ENCODE results near the gene GPATCH11. TPM values are rescaled to one million over a fixed set of nuclear protein-coding genes. Genes with fewer than 3 reads are reported as not detected.

Gene GPATCH11
- total and polyA plus RNA-seq, 7 donors = 2.0 to 9.1 (median 3.5) TPM

DNA sequence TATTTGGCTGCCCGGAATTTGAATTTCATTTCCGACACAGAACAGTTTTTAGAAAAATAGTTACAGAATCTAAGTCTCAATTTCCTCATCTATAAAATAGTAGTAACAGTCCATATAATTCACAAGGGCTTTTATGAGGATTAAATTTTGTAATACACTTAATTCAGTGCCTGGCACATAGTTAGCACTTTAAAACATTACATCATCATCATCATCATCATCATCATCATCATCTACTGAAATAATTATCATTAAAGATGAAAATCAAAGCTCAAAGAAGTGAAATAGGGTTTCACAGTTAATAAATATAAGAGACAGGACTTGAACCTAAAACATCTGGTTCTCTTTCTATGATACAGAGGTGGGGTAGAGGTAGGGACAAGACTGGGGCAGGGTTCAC lies 13.4 kb upstream of the GPATCH11 start:
- no peak for DNase-seq
- intact Hi-C loops (cut with DNase I) = no loop called here
- Histone ChIP-seq H3K36me3 (ENCODE audit: insufficient read depth in 1 of 2, low read depth in 1 of 2) (peaks cover 0 to 90% of the 10 kb centered on the region in 2 donors), H3K4me1 (no peaks in the 10 kb centered on the region), H3K27me3 (ENCODE audit: insufficient read depth in 3 of 3, low read length in 2 of 3) (no peaks in the 10 kb centered on the region), H3K27ac (no peak overlapping the region), H3K9me3 (no peaks in the 10 kb centered on the region), H3K4me3 (no peak overlapping the region)
- no peak for ATAC-seq
- TF ChIP-seq, protein P1, sequence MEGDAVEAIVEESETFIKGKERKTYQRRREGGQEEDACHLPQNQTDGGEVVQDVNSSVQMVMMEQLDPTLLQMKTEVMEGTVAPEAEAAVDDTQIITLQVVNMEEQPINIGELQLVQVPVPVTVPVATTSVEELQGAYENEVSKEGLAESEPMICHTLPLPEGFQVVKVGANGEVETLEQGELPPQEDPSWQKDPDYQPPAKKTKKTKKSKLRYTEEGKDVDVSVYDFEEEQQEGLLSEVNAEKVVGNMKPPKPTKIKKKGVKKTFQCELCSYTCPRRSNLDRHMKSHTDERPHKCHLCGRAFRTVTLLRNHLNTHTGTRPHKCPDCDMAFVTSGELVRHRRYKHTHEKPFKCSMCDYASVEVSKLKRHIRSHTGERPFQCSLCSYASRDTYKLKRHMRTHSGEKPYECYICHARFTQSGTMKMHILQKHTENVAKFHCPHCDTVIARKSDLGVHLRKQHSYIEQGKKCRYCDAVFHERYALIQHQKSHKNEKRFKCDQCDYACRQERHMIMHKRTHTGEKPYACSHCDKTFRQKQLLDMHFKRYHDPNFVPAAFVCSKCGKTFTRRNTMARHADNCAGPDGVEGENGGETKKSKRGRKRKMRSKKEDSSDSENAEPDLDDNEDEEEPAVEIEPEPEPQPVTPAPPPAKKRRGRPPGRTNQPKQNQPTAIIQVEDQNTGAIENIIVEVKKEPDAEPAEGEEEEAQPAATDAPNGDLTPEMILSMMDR (IDR thresholded peaks at IDR 0.05) = no peak
- WGBS, 3 donors = 97 to 100% (median 100%) methylated on average over 2 of the region's 2 CpGs

DNA sequence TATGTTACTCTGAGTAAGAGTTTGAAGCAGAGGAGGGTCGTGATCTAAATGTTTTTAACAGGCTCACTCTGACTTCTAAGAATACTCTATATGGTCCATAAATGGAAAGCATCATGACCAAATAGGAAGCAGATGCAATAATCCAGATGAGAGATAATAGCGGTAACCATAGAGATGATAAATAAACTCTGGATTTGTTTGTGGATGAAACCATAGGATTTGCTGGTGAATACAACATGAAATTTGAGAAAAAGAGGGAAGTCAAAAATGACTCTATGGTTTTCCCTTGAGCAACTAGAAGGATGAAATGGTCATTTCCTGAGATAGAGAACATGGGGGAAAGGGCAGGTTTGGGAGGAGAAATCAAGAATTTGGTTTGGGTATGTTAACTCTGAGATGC lies 4.1 kb upstream of the GPATCH11 start:
- 69 to 74% (median 72%) methylated on average over 2 of the region's 2 CpGs for WGBS, 3 donors
- H3K9me3 ChIP-seq = no peaks in the 10 kb centered on the region
- ATAC-seq (no peak), DNase-seq (no peak)
- H3K27ac ChIP-seq = no peak overlapping the region
- H3K27me3 ChIP-seq (ENCODE audit: insufficient read depth in 3 of 3, low read length in 2 of 3) = no peaks in the 10 kb centered on the region
- peaks cover 17% of the 10 kb centered on the region for H3K4me1 ChIP-seq
- H3K4me3 ChIP-seq = no peak overlapping the region
- TF ChIP-seq, protein P1 (IDR thresholded peaks at IDR 0.05) = no peak
- intact Hi-C loops (cut with DNase I) = loop anchor here in 1 of 2 donors (5.0 kb wide), 1 partner anchor 152 kb away; the partner anchor contains the start of genes CEBPZ and NDUFAF7
- peaks cover 5 to 75% of the 10 kb centered on the region in 2 donors for H3K36me3 ChIP-seq (ENCODE audit: insufficient read depth in 1 of 2, low read depth in 1 of 2)

DNA sequence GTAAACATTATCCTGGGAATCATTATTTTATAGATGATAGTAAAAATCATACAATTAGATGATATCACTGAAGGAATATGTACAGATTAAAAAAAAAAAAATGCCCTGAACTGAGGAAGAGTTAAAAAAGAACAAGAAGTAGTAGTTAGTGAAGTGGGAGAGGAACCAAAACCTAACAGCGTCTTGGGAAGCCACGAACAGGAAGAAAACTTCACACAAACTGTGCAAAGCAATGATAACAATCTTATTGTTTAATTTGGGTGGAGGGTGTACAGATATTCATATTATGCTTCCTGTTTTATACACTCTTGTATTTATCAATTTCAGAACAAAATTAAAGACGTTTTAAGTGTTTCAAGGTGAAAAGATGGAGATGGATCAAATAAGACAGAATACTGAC lies 3.6 kb upstream of the GPATCH11 start:
- peaks cover 5 to 71% of the 10 kb centered on the region in 2 donors for H3K36me3 ChIP-seq (ENCODE audit: insufficient read depth in 1 of 2, low read depth in 1 of 2)
- TF ChIP-seq, protein P1 (IDR thresholded peaks at IDR 0.05) = no peak
- no peak overlapping the region for H3K27ac ChIP-seq
- H3K4me3 ChIP-seq = no peak overlapping the region
- intact Hi-C loops (cut with DNase I) = loop anchor here in 1 of 2 donors (5.0 kb wide), 1 partner anchor 152 kb away; the partner anchor contains the start of genes CEBPZ and NDUFAF7
- H3K9me3 ChIP-seq = no peaks in the 10 kb centered on the region
- no peaks in the 10 kb centered on the region for H3K27me3 ChIP-seq (ENCODE audit: insufficient read depth in 3 of 3, low read length in 2 of 3)
- 51 to 64% (median 54%) methylated on average over 3 of the region's 3 CpGs for WGBS, 3 donors
- ATAC-seq (no peak), DNase-seq (no peak)
- H3K4me1 ChIP-seq = peaks cover 17% of the 10 kb centered on the region

DNA sequence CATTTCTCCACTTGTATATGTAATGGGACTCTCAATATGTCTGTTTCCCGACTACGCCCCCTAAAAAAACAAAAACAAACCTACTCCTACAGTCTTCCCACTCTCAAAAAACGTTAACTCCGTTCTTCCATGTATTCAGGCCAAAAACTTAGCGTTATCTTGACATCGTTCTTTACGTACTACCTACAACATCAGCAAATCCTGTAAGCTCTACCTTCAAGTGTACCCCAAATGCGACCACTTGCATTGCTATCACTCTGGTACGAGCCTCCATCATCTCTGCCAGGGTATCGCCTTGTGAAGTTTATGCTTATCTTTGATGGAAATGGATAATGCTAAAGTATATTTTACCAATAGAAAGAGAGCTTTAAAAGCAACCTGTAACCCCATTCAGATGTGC lies 479 bp downstream of the GPATCH11 start:
- TF ChIP-seq, protein P1 (IDR thresholded peaks at IDR 0.05) = no peak
- Histone ChIP-seq H3K4me1 (peaks cover 17% of the 10 kb centered on the region), H3K27ac (peak overlapping the region; percentile 87), H3K9me3 (no peaks in the 10 kb centered on the region), H3K36me3 (ENCODE audit: insufficient read depth in 1 of 2, low read depth in 1 of 2) (peaks cover 0 to 49% of the 10 kb centered on the region in 2 donors), H3K4me3 (peak overlapping the region; percentile 90), H3K27me3 (ENCODE audit: insufficient read depth in 3 of 3, low read length in 2 of 3) (no peaks in the 10 kb centered on the region)
- DNase-seq (no peak), ATAC-seq (no peak)
- 2 to 3% (median 3%) methylated on average over 10 of the region's 10 CpGs for whole genome bisulfite sequencing, 3 donors
- intact Hi-C loops (cut with DNase I) = loop anchor here in 1 of 2 donors (5.0 kb wide), 1 partner anchor 148 kb away; the partner anchor contains the start of genes CEBPZ and NDUFAF7

- Histone ChIP-seq H3K9me3 (no peaks in the 10 kb centered on the region), H3K27me3 (ENCODE audit: insufficient read depth in 3 of 3, low read length in 2 of 3) (no peaks in the 10 kb centered on the region), H3K4me3 (no peak overlapping the region), H3K4me1 (peaks cover 13% of the 10 kb centered on the region), H3K36me3 (ENCODE audit: insufficient read depth in 1 of 2, low read depth in 1 of 2) (peaks cover 4 to 49% of the 10 kb centered on the region in 2 donors), H3K27ac (no peak overlapping the region)
- WGBS, 3 donors = 72 to 97% (median 86%) methylated on average over 1 of the region's 1 CpG
- intact Hi-C loops (cut with DNase I) = no loop called here
- no peak for ATAC-seq
- TF ChIP-seq, protein P1 (IDR thresholded peaks at IDR 0.05) = no peak
- no peak for DNase-seq
Observed at GRCh38 chr2:37085731-37086147, 1.4 kb downstream of the GPATCH11 start.
